GM19238 (cell line): ENCODE measurements around the gene CHPT1.
"Not testable (repeated sequence)": the region's sequence is repeated elsewhere in the genome, so short reads cannot be mapped to it uniquely, and the experiment has no call there.

ENCODE experiments used
- DNase-seq: peaks from one replicate; pipeline ENCODE4 v3.0.0; 2011; ENCODE audit warnings: low spot score; ENCODE audit not compliant: insufficient read length

The CHPT1 gene

DNA sequence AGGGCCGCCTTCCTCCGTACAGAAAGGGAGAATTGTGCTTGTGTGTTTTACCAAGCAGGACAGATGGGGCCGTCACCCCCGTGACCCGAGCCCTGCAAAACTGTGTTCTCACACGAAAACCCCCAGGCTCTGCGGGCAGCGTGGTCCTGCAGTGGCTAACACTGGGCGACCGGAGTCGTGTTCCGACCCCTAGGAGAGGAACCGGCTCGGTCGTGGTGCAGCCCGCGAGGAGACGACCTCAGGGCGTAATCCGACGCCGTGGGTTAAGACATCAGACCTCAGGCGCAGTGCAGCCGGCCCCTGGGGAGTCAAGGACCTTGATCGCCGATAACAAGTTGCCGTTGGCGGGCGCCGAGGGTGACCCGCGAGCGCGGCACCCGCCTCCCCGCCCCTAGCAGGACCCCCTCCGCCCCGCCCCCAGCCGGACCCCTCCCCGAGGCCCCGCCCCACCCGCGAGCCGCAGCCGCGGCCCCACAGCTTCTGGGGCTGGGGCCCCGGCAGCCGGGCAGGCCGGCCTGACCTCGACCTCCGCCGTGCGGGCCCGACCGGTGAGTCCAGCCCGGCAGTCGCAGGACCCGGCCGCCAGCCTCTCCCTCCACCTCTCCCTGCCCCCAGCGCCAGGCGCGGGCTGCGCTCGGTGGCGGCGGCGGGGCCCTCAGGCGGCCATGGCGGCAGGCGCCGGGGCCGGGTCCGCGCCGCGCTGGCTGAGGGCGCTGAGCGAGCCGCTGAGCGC is at the start of gene CHPT1:
CHPT1 (plus strand) TSS at position 444 of the 733 bp plus-strand sequence; CDS start at position 666, 222 bp downstream.
- DNase-seq: peak; percentile 49

DNA sequence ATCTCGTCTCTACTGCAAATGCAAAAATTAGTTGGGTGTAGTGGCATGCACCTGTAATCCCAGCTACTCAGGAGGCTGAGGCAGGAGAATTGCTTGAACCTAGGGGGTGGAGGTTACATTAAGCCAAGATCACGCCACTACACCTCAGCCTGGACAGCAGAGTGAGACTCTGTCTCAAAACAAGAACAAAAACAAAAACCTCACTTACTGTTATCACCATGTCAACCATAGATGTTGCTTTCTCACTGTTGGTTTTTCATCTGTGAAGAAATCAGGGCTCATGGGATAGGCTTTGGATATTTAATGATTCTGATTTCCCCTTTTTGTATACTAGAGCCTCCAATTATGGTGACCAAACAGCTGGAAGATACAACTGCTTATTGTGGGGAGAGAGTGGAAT is 49.7 kb upstream of the CHPT1 start:
- no peak for DNase-seq

DNA sequence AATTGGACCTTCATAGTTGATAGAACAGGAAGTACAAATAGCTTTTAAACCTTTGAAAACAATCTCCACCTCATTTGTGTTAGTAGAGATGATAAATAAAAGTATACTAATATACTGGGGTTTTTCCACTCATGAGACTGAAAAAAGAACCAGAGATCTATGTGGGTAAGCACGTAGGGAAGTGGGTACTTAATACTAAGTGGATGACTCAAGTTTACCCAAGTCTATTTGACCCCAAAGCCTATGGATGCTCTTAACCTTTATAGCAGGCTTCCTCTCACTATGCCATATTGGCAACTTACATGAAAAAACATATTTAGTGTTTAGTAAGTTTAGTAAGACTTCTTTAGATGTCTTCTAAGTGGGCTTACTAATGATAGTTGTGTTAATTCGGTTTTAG is 49.2 kb upstream of the CHPT1 start:
- no peak for DNase-seq

DNA sequence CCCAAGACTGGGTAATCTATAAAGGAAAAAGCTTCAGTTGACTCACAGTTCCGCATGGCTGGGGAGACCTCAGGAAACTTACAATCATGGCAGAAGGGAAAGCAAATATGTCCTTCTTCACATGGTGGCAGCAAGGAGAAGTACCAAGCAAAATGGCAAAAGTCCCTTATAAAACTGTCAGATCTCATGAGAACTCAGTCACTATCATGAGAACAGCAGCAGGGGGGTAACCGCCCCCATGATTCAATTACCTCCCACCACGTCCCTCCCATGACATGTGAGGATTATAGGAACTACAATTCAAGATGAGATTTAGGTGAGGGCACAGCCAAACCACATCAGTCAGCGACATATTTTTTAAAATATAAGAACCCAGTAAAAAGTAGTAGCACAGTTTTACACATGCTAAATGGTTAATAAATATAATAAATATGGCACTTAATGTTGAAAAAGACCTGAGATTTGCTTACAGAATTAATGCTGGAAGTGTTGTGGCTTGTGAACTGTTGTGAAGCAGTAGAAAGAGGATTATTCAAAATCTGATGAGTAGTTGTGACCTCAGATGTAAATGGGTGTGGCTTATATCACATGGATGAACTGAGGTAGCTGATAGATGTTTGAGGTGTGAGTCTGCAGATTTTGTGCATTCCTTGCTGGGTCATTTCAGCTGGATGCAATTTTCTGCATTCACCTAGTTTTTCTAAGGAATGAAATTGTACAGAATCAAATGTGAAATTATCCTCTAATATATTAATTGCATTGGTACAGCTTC is 46.9 kb upstream of the CHPT1 start:
- no peak for DNase-seq

DNA sequence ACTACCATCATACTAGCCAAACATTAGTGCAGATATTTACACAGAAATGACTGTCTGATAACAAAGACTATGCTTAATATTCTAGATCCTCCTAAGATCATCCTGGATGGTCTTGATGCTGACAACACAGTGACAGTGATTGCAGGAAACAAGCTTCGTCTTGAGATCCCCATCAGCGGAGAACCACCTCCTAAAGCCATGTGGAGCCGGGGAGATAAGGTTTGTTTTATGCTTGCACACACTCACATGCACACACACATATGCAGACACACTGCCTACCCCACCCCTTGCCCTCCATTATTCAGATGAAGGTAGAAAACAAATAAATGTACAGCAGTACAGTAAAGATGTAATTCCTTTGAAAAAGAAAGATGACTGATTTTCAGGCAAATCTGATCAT is 44.4 kb upstream of the CHPT1 start:
- no peak for DNase-seq

DNA sequence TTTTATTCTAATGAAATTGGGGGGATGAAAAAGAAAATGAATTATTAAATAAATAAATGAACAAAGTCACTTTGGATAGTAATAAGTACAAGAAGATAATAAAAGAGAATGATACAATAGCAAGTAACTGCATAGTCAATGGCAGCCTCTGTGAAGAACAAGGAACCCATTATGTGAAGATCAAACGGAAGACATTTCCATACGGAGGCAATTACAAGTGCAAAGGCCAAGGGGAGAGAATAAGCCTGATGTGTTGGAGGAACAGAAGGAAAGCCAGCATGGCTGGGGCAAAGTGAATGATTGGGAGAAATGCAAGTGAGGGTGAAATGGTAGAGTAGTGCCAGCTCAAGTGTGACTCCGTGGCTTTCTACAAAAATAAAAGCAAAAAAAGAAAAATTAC is 43.9 kb upstream of the CHPT1 start:
- no peak for DNase-seq

DNA sequence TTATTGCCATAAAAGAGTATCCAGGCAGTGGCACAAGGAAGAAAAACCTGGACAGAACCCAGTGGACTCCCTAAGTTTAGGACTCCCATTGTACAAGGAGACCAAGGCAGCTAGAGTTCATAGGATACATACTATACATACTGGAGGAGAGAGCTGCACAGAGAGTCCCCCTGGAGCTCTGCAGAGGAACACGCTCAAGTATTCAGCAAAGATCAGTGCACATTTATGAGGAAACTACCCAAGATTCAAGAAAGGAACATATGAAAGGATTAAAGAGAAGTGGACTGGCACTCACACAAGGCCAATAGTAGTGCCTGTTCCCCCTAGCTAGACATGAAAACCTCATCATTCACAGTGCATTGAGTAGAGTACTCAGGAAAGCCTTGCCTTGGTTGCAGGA is 43.0 kb upstream of the CHPT1 start:
- no peak for DNase-seq

DNA sequence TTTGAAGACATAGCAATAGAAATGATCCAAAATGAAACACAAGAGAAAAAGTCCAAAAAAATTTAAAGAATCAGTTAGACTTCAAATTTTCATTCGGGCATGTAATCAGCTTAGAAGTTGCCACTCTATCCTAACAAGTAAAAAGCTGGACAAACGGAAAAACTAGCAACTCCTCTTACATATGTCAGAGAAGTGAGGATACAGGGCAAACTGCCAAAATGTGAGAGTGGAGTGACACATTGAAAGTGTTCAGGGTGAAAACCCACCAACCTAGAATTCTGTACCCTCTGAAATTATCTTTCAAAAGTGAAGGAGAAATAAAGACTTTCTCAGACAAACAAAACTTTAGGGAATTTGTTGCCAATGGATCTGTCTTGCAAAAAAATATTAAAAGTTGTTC is 42.0 kb upstream of the CHPT1 start:
- no peak for DNase-seq

DNA sequence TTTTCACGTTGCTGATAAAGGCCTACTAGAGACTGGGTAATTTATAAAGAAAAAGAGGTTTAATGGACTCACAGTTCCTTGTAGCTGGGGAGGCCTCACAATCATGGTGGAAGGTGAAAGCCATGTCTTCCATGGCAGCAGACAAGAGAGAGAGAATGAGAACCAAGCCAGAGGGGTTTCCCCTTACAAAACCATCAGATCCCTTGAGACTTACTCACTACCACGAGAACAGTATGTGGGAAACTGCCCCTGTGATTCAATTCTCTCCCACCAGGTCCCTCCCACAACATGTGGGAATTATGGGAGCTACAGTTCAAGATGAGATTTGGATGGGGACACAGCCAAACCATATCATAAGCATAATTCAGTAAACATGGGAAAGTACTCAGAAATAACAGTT is 36.8 kb upstream of the CHPT1 start:
- DNase-seq: not testable (repeated sequence)

DNA sequence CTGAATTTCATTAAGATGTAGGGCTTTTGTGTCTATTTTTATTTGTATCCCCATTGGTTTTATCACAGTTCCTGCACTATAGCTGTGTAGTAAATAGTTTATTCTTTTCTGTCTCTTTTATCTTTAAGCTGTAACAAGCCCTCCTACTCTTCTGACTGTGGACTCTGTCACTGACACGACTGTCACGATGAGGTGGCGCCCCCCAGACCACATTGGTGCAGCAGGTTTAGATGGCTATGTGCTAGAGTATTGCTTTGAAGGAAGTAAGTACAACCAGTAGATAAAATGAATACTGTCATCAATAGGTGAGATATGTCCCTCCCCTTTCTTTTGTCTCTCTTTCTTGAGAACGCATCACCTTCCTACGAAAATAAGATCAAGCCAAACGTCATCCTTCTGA is 34.1 kb upstream of the CHPT1 start:
- DNase-seq: no peak

DNA sequence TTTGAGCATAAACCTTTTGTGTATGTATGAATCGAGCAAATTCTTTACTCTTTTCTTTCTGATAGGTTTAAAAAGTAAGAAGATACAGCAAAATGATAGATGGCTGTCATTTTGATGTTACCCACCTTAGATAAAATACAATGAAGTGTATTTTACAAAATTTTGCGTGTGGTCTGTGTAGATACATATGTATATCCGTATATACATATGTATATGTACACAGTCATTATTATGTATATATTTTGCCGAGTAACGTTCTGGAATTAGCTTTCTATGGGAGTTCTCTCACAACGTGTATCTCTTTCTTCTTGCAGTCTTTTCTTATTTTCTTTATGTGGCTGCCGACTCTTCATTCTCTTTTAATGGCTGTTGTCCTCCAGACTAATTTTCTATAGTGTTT is 32.4 kb upstream of the CHPT1 start:
- DNase-seq: no peak

DNA sequence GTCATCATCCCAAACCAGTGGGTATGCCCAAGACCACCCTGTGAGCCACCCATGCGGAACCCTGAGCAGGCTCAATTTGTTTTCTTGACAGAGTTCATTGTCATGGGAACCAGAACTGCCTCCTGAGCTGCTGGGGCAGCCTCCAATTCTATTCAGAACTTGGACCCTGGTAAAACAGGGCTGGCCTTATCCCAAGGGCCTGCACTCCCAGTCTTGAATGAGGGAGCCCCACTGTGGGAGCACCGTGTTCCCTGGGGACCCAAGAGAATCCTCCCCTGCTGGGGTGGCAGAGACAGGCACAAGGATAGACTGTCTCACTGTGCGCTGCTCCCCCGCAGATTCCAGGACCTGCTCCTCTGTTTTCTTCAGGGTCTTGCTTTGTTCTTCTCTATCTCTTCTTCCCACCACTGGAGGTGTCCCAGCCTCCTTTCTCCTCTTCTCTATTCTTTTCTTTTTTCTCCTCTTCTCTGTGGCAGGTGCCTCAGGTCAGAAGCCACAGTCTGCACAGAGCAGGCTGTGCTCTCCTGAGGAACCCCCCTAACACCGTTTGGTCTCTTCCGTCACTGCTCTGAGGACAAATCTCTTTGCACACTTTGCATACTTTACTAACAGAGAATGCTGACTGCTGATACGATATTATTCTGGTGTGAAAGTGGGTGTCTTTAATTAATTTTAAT is 31.2 kb upstream of the CHPT1 start:
- no peak for DNase-seq

DNA sequence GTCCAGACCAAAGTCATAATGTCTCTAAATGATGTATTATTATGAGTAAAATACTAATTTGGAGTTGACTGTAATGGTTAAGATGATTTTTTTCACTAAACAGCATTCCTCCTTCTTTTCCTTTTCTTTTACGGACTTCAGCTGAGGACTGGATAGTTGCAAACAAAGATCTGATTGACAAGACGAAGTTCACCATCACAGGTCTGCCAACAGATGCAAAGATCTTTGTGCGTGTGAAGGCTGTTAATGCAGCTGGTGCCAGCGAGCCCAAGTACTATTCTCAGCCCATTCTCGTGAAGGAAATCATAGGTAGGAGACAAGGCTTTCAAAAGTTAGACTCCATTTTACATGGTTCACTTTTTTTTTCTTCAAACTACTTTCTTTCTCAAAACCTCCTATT is 29.8 kb upstream of the CHPT1 start:
- DNase-seq: no peak

DNA sequence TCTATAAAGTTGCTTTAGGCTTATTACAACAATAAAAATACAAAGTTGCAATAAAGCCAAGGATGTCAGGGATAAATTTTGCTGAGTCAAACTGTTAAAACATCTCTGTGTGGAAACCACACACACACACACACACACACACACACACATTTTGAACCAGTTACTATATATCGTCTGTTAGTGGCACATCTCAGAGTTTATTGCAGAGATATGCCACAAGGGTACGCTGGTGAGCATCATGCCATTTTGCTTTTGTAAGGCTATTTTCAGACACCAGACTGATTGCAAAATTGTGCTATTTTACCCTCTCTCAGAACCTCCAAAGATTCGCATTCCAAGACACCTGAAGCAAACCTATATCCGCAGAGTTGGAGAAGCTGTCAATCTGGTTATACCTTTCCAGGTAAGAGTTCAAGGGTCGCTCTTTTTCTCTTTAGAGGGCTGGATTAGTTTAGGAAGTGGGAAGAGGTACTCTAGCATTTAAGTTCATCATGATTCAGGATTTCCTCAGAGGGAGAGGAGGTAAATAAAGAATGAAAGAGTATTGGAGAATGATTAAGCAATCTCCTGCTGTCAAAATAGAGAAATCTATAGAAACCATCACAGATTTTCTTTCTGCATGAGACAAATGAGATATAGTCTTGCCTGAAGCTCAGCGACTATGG is 27.3 kb upstream of the CHPT1 start:
- DNase-seq: no peak

DNA sequence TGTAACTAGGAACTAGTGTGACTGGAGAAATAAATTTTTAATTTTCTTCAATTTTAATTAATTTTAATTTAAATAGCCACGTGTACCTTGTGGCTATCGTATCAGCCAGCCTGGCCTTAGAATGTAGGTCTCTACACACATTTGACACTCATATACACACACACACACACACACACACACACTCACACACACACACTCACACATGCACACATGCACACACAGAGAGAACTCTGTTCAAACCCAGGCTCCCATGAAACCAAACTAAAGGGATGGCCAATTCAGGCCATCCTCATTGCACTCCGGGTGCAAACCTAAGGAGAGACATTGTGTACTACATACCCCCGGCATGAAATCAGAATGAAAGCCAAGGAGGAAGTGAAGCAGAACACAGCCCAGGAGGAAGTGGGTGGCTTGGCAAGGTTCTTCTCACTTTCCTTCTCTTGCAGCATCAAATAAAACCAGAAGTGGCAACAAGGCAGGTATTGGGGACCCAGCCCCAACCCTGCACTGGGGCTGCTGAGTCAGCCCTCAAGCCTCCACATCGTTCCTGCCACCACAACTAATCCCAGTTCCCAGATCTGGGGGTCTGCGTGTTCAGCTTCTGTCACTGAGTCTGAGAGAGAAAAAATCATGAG is 26.2 kb upstream of the CHPT1 start:
- DNase-seq: peak; percentile 28

DNA sequence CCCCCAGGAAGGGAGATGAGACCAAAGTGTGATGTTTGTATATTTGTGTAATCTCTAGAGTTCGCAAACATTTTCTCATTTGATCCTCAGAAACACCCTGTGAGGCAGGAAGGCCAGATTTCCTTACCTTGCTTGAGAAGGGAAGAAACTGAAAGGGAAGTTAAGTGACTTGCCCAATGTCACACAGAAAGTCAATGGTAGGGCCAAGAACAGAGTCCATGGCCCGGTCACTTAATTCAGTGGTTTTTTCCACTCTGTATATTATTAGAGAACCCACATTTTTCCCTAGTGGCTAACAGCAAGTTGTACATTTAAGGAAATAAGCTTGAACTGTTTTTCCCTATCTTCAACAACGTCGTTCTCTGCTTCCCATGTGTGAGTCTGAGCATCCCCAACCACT is 25.6 kb upstream of the CHPT1 start:
- DNase-seq: no peak

DNA sequence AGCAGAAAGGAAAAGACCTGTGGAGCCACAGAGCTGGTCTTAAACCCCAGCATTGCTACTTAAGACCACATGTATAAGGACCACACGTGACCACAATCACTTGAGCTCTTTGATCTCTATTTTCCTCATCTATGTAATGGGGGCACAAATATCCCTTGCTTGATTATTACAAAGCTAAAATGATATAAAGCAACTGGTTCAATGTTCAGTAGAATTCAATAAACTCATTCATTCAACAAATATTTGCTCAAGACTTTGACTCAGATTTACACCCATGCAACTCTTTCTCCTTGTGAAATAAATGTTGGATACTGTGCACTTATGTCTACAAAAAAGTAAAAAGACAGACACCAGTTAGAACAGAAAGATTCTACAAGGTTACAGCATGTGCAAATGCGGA is 21.9 kb upstream of the CHPT1 start:
- DNase-seq: no peak

DNA sequence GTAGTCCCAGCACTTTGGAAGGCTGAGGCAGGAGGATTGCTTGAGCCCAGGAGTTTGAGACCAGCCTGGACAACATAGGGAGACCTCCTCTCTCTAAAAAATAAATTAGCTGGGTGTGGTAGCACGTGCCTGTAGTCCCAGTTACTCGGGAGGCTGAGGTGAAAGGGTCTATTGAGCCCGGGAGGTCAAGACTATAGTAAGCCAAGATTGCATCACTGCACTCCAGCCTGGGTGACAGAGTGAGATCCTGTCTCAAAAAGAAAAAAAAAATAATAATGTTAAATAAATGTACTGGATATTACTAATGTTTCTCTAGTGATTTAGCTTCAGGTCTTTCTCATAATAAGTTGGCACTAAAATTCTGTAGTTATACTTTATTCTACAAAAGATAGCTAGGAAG is 20.9 kb upstream of the CHPT1 start:
- DNase-seq: not testable (repeated sequence)

DNA sequence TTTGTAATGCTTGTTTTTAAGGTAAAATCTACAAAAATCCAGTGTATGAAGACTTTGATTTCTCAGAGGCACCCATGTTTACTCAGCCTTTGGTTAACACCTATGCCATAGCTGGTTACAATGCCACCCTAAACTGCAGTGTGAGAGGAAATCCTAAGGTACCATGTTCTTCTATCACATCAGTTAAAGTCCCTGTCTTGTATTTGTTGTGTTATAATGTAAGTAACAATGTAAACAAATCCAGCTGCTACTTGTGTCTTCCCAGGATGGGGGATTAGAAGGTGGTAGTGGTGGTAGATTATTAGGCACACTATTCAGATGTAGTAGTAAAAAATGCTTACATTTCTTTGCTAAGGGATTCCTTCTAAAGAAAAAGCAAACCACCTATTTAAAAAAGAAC is 19.4 kb upstream of the CHPT1 start:
- no peak for DNase-seq

DNA sequence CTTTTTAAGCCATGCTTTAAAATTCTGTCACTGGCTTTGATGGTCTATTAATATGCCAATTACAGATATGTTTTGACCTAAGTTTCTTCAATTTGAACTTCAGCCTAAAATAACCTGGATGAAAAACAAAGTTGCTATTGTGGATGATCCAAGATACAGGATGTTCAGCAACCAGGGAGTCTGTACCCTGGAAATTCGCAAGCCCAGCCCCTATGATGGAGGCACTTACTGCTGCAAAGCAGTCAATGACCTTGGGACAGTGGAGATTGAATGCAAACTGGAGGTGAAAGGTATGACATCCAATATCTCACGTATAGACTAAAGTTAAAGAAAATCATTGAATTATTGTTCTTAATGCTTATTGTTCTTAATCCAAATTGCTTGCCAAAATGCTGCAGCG is 17.2 kb upstream of the CHPT1 start:
- DNase-seq: no peak

DNA sequence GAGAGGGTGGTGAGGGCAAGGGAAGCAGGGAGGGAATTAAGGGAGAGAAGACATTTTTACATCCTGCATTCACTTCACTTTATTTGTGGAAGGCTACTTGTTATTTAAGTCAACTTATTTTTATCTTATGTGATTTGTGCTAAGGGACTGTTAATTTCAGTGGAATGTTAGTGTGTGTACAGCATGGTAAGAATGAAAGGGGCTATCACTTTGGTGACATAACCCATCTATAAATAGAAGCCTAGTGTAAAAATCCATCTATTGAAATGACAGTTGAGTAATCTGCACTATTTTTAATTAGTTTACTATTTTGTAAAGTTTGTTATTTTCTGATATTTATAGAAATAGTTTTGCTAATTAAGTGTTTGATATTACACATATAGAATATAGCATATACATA is 16.8 kb upstream of the CHPT1 start:
- DNase-seq: no peak
